Mononuclear cell (primary cell): ENCODE data around the gene KIAA1958. TPM values are rescaled to one million over a fixed set of nuclear protein-coding genes. Genes with fewer than 3 reads are reported as not detected.

ENCODE experiments used
- H3K27me3 ChIP-seq: 2 replicates; pipeline ENCODE4 v1.6.0; 2011; ENCODE audit warnings: low read length, control low read depth; ENCODE audit not compliant: insufficient read depth
- H3K4me1 ChIP-seq: 2 replicates; pipeline ENCODE4 v1.5.1; 2011; ENCODE audit warnings: mild to moderate bottlenecking, low read length, control low read depth; ENCODE audit not compliant: insufficient read depth
- H3K4me3 ChIP-seq: 2 replicates; pipeline ENCODE4 v1.5.1; 2011; ENCODE audit warnings: mild to moderate bottlenecking, low read length, moderate library complexity
- H3K9me3 ChIP-seq: 2 replicates; pipeline ENCODE4 v1.5.1; 2011; ENCODE audit warnings: low read depth, mild to moderate bottlenecking, control low read depth, low read length
- total RNA-seq: library from RNA; depleted of rRNA; stranded (reverse); fragments of >200 nt; gene quantifications from one replicate; pipeline ENCODE4 v1.2.3, GENCODE V29; 2012

KIAA1958 gene
- total RNA-seq, 1 donor, result 5.4 TPM

DNA sequence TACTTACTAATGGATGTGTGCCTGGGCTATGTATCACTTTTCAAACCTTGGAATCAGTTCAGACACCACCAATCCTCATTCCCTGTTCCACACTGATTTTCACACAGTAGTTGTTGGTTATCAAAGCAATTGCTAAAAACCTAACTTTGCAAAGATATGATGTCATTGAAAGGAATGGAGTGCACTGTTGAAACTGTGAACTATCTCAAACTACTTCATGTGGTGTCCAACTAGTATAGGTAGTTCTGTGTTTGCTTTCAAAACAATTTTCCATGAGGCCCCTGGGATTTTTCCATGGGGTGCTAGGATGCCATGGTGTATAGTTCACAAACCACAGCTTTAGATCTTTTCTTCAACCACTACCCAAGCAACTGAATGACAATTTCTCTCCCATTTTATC, 213.5 kb downstream of the KIAA1958 start:
- Histone ChIP-seq H3K27me3 (no peaks in the 10 kb centered on the region), H3K4me3 (no peak overlapping the region), H3K9me3 (no peaks in the 10 kb centered on the region), H3K4me1 (no peaks in the 10 kb centered on the region)

GRCh38 chr9:112703304-112703703, 216.7 kb downstream of the KIAA1958 start:
- Histone ChIP-seq H3K4me3 (no peak overlapping the region), H3K4me1 (no peaks in the 10 kb centered on the region), H3K9me3 (no peaks in the 10 kb centered on the region)

GRCh38 chr9:112705768-112706427, 219.3 kb downstream of the KIAA1958 start:
- Histone ChIP-seq H3K9me3 (no peaks in the 10 kb centered on the region), H3K27me3 (no peaks in the 10 kb centered on the region), H3K4me3 (no peak overlapping the region), H3K4me1 (no peaks in the 10 kb centered on the region)

More at GRCh38 chr9:112703304-112703703, 216.7 kb downstream of the KIAA1958 start:
- H3K27me3 ChIP-seq, result no peaks in the 10 kb centered on the region

DNA sequence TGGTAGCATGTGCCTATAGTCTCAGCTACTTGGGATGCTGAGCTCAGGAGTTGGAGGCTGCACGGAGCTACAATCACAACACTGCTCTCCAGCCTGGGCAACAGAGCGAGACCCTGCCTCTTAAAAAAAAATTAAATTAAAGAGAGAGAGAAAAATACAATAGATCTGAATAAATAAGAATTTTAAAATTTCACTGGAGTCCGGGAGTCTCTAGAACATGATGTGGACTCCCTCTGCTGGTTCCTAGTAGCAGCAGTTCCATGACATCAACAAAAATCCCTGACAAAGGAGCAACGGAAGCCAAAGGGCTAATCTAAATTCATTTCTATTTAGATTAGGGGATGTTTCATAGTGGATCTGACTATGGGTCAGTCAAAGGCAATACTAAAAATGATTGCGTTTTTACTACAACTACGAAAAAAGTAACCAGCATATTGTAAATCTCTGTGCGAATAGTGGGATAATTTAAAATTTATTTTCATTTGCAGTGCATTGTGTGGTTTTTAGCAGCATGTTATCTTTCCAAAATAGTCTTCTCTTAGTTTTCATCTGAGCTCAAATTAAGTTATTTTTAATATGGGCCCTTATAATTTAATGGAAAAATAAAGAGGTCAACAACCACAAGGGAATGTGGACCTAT, 224.5 kb downstream of the KIAA1958 start:
- Histone ChIP-seq H3K27me3 (no peaks in the 10 kb centered on the region), H3K4me3 (no peak overlapping the region), H3K4me1 (no peaks in the 10 kb centered on the region), H3K9me3 (no peaks in the 10 kb centered on the region)

GRCh38 chr9:112712678-112713077, 226.1 kb downstream of the KIAA1958 start:
- Histone ChIP-seq H3K4me3 (no peak overlapping the region), H3K9me3 (no peaks in the 10 kb centered on the region), H3K27me3 (no peaks in the 10 kb centered on the region), H3K4me1 (peaks cover 12% of the 10 kb centered on the region)

DNA sequence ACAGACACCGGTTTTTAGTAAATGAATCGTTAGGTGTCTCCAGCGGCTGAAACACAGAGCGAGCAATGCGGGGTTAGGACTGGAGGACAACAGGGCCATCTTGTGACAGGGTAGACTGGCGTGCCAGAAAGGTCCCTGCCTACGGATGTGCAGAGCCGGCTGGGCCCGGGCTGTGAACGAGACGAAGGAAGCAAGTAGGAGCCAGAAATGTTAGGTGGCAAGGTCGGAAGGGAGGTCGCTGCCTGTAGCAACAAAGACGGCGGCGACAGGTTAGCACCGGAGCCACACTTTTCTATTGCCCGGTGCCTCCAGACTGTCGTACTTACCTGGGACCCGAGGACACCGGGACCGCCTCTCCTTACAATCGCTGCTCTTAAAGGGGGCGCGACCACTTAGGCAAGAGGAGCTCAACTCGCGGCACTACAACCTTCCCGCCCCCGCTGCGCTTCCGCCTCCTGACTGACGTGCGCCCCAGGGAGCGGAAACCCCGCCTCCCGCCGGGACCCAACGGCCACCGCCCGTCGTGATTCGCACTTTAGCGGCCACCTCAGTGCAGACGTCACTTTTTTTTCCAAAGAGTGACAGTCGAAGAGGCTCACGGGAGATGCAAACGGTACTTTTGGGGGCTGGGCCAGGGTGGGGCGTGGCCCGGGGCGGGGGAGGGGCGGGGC, 231.2 kb downstream of the KIAA1958 start, which contains the start of gene INIP:
Gene INIP (minus strand): TSS at position 457 of the 671 bp plus-strand sequence. CDS start 1,632 bp downstream, outside the sequence.
- Histone ChIP-seq H3K4me1 (peaks cover 17% of the 10 kb centered on the region), H3K4me3 (peak within 1 kb of the TSS; percentile 95), H3K27me3 (no peaks in the 10 kb centered on the region), H3K9me3 (no peaks in the 10 kb centered on the region)

Other genes with a start within 250 kb of the KIAA1958 start
- gene PTBP3, start 153.2 kb upstream of the KIAA1958 start, total RNA-seq, result 89.3 TPM
- 11.8 TPM for gene HSDL2, start 106.7 kb upstream of the KIAA1958 start, total RNA-seq
- 9.0 TPM for gene INIP, start 231.3 kb downstream of the KIAA1958 start, total RNA-seq